Parathyroid adenoma (tissue), 2 donors: ENCODE data around the gene HSPH1.
"Not testable (repeated sequence)": the region's sequence is repeated elsewhere in the genome, so short reads cannot be mapped to it uniquely, and the experiment has no call there.

Source experiments
- H2AFZ ChIP-seq: fragments of 300-600 bp; sonication (generic); one replicate; pipeline ENCODE4 v1.7.0; 2017; ENCODE audit warnings: antibody characterized with exemption, mild to moderate bottlenecking
- H3K27ac ChIP-seq: fragments of 300-600 bp; sonication (generic); one replicate; pipeline ENCODE4 v1.7.0; 2017
- H3K27me3 ChIP-seq: fragments of 300-600 bp; sonication (generic); one replicate; pipeline ENCODE4 v1.7.0; 2017; ENCODE audit warnings: low read length; ENCODE audit not compliant: control insufficient read depth, insufficient read depth
- H3K36me3 ChIP-seq: fragments of 300-600 bp; sonication (generic); one replicate; pipeline ENCODE4 v1.7.0; 2017; ENCODE audit warnings: low read length; ENCODE audit not compliant: control insufficient read depth, insufficient read depth
- H3K4me1 ChIP-seq: fragments of 300-600 bp; sonication (generic); one replicate; pipeline ENCODE4 v1.7.0; 2017; ENCODE audit warnings: control low read depth
- H3K4me2 ChIP-seq: fragments of 300-600 bp; sonication (generic); one replicate; pipeline ENCODE4 v1.7.0; 2017; ENCODE audit warnings: low read length
- H3K4me3 ChIP-seq: fragments of 300-600 bp; sonication (generic); one replicate; pipeline ENCODE4 v1.7.0; 2017; ENCODE audit warnings: low read depth, low read length
- H3K79me2 ChIP-seq: fragments of 300-600 bp; sonication (generic); one replicate; pipeline ENCODE4 v1.7.0; 2017; ENCODE audit warnings: control low read depth
- H3K9ac ChIP-seq: fragments of 300-600 bp; sonication (generic); one replicate; pipeline ENCODE4 v1.7.0; 2017; ENCODE audit warnings: mild to moderate bottlenecking
- H3K9me3 ChIP-seq: fragments of 300-600 bp; sonication (generic); one replicate; pipeline ENCODE4 v1.7.0; 2017; ENCODE audit warnings: low read length; ENCODE audit not compliant: control insufficient read depth
- CTCF ChIP-seq: fragments of 300-600 bp; sonication (generic); IDR thresholded peaks from one replicate; pipeline ENCODE4 v1.7.0; 2017; ENCODE audit warnings: antibody characterized with exemption, mild to moderate bottlenecking
- donor health status: primary hyperparathyroidism.

HSPH1 gene

GRCh38 chr13:31101472-31102170 is 60.1 kb downstream of the HSPH1 start:
- TF ChIP-seq CTCF = no peak
- H3K4me2 ChIP-seq = no peak overlapping the region

GRCh38 chr13:31100721-31101120 is 61.0 kb downstream of the HSPH1 start:
- H3K4me1 ChIP-seq = no peaks in the 10 kb centered on the region
- TF ChIP-seq CTCF = no peak

More at GRCh38 chr13:31101472-31102170, 60.1 kb downstream of the HSPH1 start:
- no peaks in the 10 kb centered on the region for H3K9me3 ChIP-seq
- H3K4me3 ChIP-seq = no peak overlapping the region
- no peaks in the 10 kb centered on the region for H3K36me3 ChIP-seq
- no peak overlapping the region for H3K9ac ChIP-seq
- no peaks in the 10 kb centered on the region for H3K79me2 ChIP-seq
- no peaks in the 10 kb centered on the region for H3K4me1 ChIP-seq
- no peak overlapping the region for H3K27ac ChIP-seq
- H3K27me3 ChIP-seq = no peaks in the 10 kb centered on the region
- H2AFZ ChIP-seq = no peak overlapping the region

GRCh38 chr13:31097911-31098434 is 63.7 kb downstream of the HSPH1 start:
- not testable (repeated sequence) for H3K9me3 ChIP-seq, H3K79me2 ChIP-seq, H2AFZ ChIP-seq, H3K36me3 ChIP-seq, H3K27me3 ChIP-seq, H3K9ac ChIP-seq, H3K27ac ChIP-seq, H3K4me2 ChIP-seq, H3K4me3 ChIP-seq
- H3K4me1 ChIP-seq = peaks cover 11% of the 10 kb centered on the region

More at GRCh38 chr13:31100721-31101120, 61.0 kb downstream of the HSPH1 start:
- Histone ChIP-seq H2AFZ (no peak overlapping the region), H3K9ac (no peak overlapping the region), H3K9me3 (no peaks in the 10 kb centered on the region), H3K79me2 (no peaks in the 10 kb centered on the region), H3K4me3 (no peak overlapping the region), H3K27me3 (no peaks in the 10 kb centered on the region), H3K36me3 (no peaks in the 10 kb centered on the region), H3K4me2 (no peak overlapping the region), H3K27ac (no peak overlapping the region)

- no peaks in the 10 kb centered on the region for H3K36me3 ChIP-seq
- H3K9ac ChIP-seq = no peak overlapping the region
- H3K4me2 ChIP-seq = no peak overlapping the region
- no peaks in the 10 kb centered on the region for H3K9me3 ChIP-seq
- H3K27me3 ChIP-seq = no peaks in the 10 kb centered on the region
- no peaks in the 10 kb centered on the region for H3K79me2 ChIP-seq
- no peak overlapping the region for H3K4me3 ChIP-seq
- H3K27ac ChIP-seq = no peak overlapping the region
- no peak for TF ChIP-seq CTCF
- peaks cover 11% of the 10 kb centered on the region for H3K4me1 ChIP-seq
- H2AFZ ChIP-seq = no peak overlapping the region
These were observed 64.9 kb downstream of the HSPH1 start for GRCh38 chr13:31096654-31097302.

- no peaks in the 10 kb centered on the region for H3K27me3 ChIP-seq
- H3K9ac ChIP-seq = no peak overlapping the region
- H3K4me2 ChIP-seq = peak overlapping the region; percentile 21
- H3K9me3 ChIP-seq = no peaks in the 10 kb centered on the region
- H3K4me3 ChIP-seq = no peak overlapping the region
- no peaks in the 10 kb centered on the region for H3K36me3 ChIP-seq
- H3K27ac ChIP-seq = peak overlapping the region; percentile 67
- peaks cover 11% of the 10 kb centered on the region for H3K4me1 ChIP-seq
- TF ChIP-seq CTCF = no peak
- peak overlapping the region; percentile 62 for H2AFZ ChIP-seq
- H3K79me2 ChIP-seq = no peaks in the 10 kb centered on the region
These were observed 67.2 kb downstream of the HSPH1 start for GRCh38 chr13:31094331-31095015.
